Lower lobe of right lung (tissue), 2 donors: ENCODE data around the gene B3GALT2. TPM values are rescaled to one million over a fixed set of nuclear protein-coding genes. Genes with fewer than 3 reads are reported as not detected.

Experiments
- ATAC-seq, 2 donors: fragments of 200-7000 bp; cut with Tn5 transposase; one replicate each; pipeline ENCODE4 v1.9.1; 2020 to 2022; ENCODE audit warnings: mild to moderate bottlenecking in 2 of 2, moderate library complexity in 2 of 2
- DNase-seq: peaks from one replicate; pipeline ENCODE4 v3.0.0-alpha.2; 2020
- H3K27ac ChIP-seq: fragments of 200-600 bp; one replicate; pipeline ENCODE4 v1.8.0; 2022
- H3K27me3 ChIP-seq: fragments of 200-600 bp; one replicate; pipeline ENCODE4 v1.8.0; 2022; ENCODE audit warnings: low read depth
- H3K36me3 ChIP-seq: fragments of 200-600 bp; one replicate; pipeline ENCODE4 v1.8.0; 2022; ENCODE audit warnings: mild to moderate bottlenecking
- H3K4me1 ChIP-seq: fragments of 200-600 bp; one replicate; pipeline ENCODE4 v1.8.0; 2022
- H3K4me3 ChIP-seq: fragments of 200-600 bp; one replicate; pipeline ENCODE4 v1.8.0; 2022; ENCODE audit warnings: mild to moderate bottlenecking
- H3K9me3 ChIP-seq: fragments of 200-600 bp; one replicate; pipeline ENCODE4 v1.8.0; 2022
- intact Hi-C: fragments of 100-400 bp; cut with DNase I; formaldehyde crosslinking; loops from one replicate; pipeline ENCODE4 v1.11.0; 2022
- total RNA-seq: library from RNA; stranded (reverse); fragmentation: NEBNext Ultra II Directional; extraction: Animal tissue kit (Norgen Biotek cat#: 25700); gene quantifications from one replicate; pipeline ENCODE4 v1.2.1, GENCODE V29; 2021
- TF ChIP-seq, protein P1 (sequence below): fragments of 200-600 bp; IDR thresholded peaks from one replicate; pipeline ENCODE4 v1.8.0; 2022; ENCODE audit warnings: antibody characterized with exemption, mild to moderate bottlenecking
- donor health status: DM: no; HTN: yes; CAD: no; lungs with severe emphysema.

B3GALT2 gene
- total RNA-seq, 1 donor from 2014 or later, result 3.8 TPM

DNA sequence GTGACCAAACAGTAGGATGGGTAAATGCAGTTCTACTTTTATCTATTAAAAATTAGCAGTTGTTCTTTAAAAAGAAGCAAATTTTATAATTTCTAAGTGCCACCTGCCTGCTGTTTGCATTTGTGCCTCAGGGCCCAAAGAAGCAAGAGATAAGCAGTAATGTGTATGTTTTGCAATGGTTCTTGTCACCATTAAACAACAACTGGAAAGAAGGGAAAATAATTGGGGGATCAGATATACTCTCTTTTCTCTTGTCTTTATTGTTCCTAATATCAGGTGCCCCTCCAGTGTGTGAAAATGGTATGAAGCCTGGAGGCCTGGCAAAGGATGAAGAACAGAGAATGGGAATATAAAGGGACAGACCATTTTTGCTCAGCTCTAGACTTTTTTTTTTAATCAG lies 9.6 kb downstream of the B3GALT2 start:
- no peaks in the 10 kb centered on the region for H3K27me3 ChIP-seq
- no peak overlapping the region for H3K4me3 ChIP-seq
- H3K36me3 ChIP-seq, result no peaks in the 10 kb centered on the region
- H3K27ac ChIP-seq, result no peak overlapping the region
- H3K4me1 ChIP-seq, result no peaks in the 10 kb centered on the region
- DNase-seq, result no peak
- TF ChIP-seq, protein P1, sequence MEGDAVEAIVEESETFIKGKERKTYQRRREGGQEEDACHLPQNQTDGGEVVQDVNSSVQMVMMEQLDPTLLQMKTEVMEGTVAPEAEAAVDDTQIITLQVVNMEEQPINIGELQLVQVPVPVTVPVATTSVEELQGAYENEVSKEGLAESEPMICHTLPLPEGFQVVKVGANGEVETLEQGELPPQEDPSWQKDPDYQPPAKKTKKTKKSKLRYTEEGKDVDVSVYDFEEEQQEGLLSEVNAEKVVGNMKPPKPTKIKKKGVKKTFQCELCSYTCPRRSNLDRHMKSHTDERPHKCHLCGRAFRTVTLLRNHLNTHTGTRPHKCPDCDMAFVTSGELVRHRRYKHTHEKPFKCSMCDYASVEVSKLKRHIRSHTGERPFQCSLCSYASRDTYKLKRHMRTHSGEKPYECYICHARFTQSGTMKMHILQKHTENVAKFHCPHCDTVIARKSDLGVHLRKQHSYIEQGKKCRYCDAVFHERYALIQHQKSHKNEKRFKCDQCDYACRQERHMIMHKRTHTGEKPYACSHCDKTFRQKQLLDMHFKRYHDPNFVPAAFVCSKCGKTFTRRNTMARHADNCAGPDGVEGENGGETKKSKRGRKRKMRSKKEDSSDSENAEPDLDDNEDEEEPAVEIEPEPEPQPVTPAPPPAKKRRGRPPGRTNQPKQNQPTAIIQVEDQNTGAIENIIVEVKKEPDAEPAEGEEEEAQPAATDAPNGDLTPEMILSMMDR, result no peak
- intact Hi-C loops, result no loop called here
- no peaks in the 10 kb centered on the region for H3K9me3 ChIP-seq
- no peak for ATAC-seq

DNA sequence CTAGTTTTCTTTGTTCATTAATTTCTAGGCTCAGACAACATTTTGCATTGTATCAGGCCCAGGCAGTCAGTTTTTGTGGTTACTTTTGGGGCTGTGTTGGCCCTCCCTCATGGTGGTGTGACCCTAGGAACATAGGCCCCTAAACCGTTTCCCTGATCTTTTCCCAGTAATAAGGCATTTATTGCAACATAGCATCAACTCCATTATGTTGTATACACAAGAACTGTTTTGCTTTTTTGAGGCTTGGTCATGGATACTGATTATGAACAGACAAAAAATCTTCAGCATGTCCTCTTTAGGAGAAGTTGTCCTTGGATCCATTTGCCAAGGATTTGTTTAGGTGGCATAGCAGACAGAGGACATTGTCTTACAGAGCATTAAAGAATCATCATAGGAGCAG lies 10.3 kb downstream of the B3GALT2 start:
- no peak overlapping the region for H3K27ac ChIP-seq
- no peak for ATAC-seq
- intact Hi-C loops, result no loop called here
- peaks cover under 1% of the 10 kb centered on the region for H3K36me3 ChIP-seq
- no peaks in the 10 kb centered on the region for H3K27me3 ChIP-seq
- no peak overlapping the region for H3K4me3 ChIP-seq
- TF ChIP-seq, protein P1, result no peak
- no peak for DNase-seq
- H3K9me3 ChIP-seq, result no peaks in the 10 kb centered on the region
- no peaks in the 10 kb centered on the region for H3K4me1 ChIP-seq

DNA sequence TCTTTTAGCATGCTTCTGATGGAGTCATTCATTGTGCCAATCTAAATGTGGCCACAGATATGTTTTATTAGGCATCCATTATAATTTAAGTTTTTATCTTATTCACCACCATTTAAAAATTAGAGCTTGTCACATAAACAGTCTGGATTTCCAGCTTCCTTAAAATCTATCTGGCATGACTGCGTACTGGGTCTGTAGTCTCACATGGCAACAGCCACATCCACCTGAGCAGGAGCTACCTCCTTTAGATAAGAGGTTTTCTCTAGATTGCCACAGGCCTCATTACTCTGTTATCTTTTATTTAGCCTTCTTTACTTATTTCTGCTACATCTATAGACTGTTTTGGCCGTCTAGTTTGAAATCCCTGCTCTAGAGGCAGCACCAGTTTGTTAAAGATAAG lies 29.1 kb downstream of the B3GALT2 start:
- DNase-seq (no peak), ATAC-seq (no peak)
- intact Hi-C loops, result no loop called here
- H3K9me3 ChIP-seq, result no peaks in the 10 kb centered on the region
- no peaks in the 10 kb centered on the region for H3K27me3 ChIP-seq
- H3K4me1 ChIP-seq, result no peaks in the 10 kb centered on the region
- H3K36me3 ChIP-seq, result peaks cover 32% of the 10 kb centered on the region
- TF ChIP-seq, protein P1, result no peak
- no peak overlapping the region for H3K27ac ChIP-seq
- no peak overlapping the region for H3K4me3 ChIP-seq

DNA sequence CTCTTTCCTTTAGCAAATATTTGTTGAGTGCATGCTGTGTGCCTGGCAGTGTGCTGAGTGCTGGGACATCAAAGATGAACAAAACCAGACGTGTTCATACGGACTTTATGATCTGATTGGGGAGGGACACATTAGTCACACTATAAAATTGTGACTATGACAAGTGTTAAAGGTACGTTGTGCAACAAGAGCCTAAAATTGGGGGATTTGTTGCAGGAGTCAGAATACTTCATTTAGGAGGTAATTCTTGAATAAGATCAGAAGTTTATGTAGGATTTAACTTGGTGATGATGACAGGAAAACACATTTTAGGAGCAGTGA lies 29.6 kb downstream of the B3GALT2 start:
- DNase-seq (no peak), ATAC-seq (no peak)
- Histone ChIP-seq H3K4me1 (no peaks in the 10 kb centered on the region), H3K27ac (no peak overlapping the region), H3K36me3 (peaks cover 37% of the 10 kb centered on the region), H3K4me3 (no peak overlapping the region), H3K9me3 (no peaks in the 10 kb centered on the region), H3K27me3 (no peaks in the 10 kb centered on the region)
- intact Hi-C loops, result no loop called here
- TF ChIP-seq, protein P1, result no peak

DNA sequence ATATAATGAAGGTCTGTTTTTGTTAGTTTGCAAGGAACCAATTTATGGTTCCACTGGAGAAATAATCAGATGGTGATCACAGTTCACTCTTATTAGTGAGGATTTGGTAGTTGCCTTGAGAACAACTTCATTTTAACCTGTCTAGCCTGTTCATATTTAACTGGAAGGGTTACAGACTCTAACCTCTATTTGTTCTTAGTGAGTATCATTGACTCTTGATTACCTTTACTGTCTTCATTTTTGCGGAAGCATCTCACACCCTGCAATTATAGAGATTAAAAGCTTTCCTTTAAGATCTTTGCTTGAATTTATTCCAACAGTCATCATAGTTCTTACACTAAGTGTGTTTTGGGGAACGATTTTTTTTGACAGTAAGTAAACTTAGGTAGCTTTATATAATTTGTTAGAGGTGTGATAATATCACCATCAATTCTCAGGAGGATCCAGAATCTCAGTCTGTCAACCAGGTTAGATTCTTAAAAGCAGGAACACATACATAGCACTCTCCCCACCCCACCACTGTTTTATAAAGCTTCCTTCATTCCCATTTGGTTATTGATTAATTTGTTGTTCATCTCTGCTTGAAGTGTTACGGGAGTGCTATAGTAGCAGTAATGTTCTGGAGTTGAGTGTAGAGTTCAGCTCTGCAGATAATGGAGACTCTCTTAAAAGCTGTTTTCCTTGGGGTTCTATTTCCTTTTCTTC lies 30.1 kb downstream of the B3GALT2 start:
- intact Hi-C loops, result no loop called here
- DNase-seq (no peak), ATAC-seq (no peak)
- H3K36me3 ChIP-seq, result peaks cover 42% of the 10 kb centered on the region
- no peak overlapping the region for H3K27ac ChIP-seq
- H3K4me3 ChIP-seq, result no peak overlapping the region
- H3K27me3 ChIP-seq, result no peaks in the 10 kb centered on the region
- TF ChIP-seq, protein P1, result no peak
- H3K9me3 ChIP-seq, result no peaks in the 10 kb centered on the region
- no peaks in the 10 kb centered on the region for H3K4me1 ChIP-seq
